Body of pancreas (tissue), 4 donors: Measurements from ENCODE around the gene FXYD3.

ENCODE experiments used
- CTCF ChIP-seq, 7 experiments: fragments of 450-650 bp in 4 of 7; fragments of 200-600 bp in 3 of 7; sonication (generic) in 3 of 7; IDR thresholded peaks; one replicate each; pipeline ENCODE4 v1.5.1; 2016 to 2019; ENCODE audit warnings: antibody characterized with exemption in 7 of 7
- POLR2A ChIP-seq, 3 donors: fragments of 450-650 bp; IDR thresholded peaks; one replicate each; pipeline ENCODE4 v1.6.1; 2016; ENCODE audit warnings: antibody characterized with exemption in 3 of 3, mild to moderate bottlenecking in 2 of 3

GRCh38 chr19:35117116-35117515, 1.5 kb downstream of the FXYD3 start:
- TF ChIP-seq CTCF (IDR thresholded peaks at IDR 0.05) (no peak), POLR2A (IDR thresholded peaks at IDR 0.05) (no peak)
